ENCODE data around the gene HDHD5.
A peak's percentile ranks its signal among the peaks of the same experiment; 100 is the strongest.
"Not testable (repeated sequence)": the region's sequence is repeated elsewhere in the genome, so short reads cannot be mapped to it uniquely, and the experiment has no call there.

HDHD5 gene

DNA sequence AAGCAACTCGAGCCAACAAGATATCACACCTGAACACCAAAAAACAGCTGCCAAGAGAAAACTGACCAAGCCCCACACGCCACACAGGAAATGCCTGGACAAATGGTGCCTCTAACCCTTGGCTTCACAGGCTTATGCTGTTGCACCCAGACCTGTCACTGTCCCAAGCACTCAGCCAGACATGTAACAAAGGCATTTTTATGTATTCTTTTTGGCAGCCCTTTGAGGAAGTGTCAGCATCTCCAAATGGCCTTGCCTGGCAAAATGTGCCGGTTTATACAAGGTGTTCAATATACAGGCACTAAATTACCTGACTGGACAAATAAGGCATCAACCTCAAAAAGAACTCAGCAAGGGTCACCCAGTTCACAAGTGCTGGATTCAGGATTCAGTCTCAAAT, 6.1 kb downstream of the HDHD5 start:
- DNase-seq = no peak

DNA sequence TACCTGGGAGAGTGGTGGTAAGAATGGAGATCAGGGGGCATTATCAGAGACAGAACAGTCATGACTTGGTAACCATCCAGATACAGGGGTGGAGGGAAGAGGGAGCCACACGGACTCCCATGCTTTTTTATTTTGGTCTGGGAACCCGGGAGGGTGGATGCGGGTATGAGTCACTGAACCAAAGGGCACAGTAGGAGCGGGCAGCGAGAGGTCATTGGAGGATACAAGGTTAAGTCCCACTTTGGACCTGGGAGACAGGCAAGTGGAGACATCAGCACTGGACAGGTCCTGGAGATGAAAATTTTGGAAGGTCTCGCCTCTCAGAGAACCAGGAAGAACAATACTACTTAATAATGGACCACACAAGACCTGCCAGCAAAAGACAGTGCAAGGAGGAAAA, 6.7 kb downstream of the HDHD5 start:
- no peak for DNase-seq

DNA sequence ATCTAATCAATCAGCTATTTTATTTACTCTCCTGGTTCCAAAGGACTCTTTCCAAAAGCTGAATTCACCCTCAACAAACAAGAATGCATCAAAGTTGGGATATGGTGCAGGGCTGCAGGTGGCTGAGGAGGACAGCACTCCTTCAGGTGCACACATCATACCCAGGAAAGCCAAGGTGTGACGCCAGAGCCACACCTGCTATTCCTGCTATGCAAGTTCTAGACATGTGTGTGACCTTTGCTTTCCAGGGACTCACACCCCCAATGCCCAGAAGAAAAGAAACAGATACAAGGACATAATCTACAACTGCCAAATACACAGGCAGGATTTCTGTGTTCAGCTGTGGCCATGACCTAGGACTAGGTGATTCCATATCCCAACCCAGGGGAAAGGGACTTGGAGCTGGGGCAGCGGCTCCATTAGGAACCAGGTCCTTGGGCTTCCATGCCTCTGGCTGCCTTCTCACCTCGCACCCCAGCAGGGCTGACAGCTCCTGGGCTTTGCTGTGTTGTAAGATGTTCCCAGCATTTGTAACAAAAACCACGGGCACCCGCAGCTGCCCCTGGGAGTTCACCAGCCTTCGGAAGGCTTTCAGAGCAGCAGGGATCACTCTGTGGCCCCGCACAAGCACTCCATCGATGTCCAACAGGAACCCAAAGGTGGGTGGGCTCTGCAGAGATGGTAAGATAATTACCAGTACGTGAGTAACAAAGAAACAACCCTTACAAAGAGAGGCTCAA, 9.8 kb downstream of the HDHD5 start:
- no peak for DNase-seq

DNA sequence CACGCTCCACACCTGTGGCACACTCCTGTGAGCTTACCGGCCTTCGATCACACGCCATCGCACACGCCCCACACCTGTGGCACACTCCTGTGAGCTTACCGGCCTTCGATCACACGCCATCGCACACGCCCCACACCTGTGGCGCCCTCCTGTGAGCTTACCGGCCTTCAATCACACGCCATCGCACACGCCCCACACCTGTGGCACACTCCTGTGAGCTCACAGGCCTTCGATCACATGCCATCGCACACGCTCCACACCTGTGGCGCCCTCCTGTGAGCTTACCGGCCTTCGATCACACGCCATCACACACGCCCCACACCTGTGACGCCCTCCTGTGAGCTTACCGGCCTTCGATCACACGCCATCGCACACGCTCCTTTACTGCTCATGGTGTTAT, 11.6 kb downstream of the HDHD5 start:
- DNase-seq = not testable (repeated sequence)

DNA sequence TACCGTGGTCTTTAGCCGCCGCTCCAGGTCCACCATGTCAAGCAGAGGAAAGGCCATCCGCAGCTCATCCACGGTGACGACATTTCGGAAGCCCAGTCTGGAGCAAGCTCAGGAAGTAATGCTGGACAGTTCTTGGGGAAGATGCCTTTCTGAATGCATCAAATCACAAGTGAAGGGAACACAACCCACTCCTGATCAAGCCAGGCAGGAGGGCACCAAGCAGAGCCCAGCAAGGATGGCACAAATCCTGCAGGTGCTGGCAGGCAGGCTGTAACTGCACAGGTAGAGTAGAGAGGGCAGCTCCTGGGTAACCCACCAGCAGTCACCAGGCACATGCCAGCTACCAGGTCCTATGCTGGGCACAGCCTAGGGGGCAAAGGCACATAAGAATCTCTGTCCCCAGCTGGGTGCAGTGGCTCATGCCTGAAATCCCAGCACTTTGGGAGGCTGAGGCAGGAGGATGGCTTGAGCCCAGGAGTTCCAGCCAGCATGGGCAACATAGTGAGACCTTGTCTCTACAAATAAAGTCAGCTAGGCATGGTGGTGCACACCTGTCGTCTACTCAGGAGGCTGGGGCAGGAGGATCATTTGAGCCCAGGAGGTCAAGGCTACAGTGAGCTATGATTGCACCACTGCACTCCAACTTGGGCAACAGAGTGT, 13.9 kb downstream of the HDHD5 start:
- no peak for DNase-seq

DNA sequence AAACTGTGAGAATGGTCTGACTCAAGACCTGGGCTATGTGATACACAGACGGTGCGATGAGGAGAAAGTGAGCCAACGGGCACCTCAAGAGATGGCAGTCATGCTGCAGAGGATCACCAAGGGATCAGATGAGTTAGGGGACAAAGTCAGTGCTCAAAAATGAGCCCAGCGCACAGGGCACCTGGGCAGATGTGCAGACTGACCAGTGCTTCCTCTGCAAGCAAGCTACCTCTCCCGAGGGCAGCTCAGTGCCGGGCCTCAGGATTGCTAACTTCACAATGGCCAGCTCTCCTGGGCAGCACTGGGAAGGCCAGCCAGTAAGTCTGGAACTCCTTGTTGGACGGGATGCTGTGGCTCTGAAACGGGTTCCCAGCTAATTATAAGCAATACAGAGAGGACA, 15.3 kb downstream of the HDHD5 start:
- no peak for DNase-seq

DNA sequence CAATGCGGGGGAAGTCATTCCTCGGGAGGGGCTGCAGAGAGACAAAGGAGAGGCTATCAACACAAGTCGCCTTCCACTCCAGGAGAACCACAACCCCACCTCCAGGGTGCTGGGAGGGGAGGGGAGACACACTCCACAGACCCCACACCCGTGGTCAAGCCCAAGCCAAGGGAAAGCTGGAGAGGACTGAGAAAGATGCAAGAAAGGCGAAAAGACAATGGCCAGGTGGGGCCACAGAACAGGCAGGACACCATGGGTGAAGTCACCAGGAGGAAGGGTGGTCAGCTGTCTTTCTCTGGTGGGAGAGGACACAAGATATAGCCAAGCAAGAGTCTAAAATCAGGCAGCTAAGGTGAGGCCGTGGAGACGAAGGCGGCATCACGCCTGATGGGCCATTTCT, 16.0 kb downstream of the HDHD5 start:
- DNase-seq = no peak

DNA sequence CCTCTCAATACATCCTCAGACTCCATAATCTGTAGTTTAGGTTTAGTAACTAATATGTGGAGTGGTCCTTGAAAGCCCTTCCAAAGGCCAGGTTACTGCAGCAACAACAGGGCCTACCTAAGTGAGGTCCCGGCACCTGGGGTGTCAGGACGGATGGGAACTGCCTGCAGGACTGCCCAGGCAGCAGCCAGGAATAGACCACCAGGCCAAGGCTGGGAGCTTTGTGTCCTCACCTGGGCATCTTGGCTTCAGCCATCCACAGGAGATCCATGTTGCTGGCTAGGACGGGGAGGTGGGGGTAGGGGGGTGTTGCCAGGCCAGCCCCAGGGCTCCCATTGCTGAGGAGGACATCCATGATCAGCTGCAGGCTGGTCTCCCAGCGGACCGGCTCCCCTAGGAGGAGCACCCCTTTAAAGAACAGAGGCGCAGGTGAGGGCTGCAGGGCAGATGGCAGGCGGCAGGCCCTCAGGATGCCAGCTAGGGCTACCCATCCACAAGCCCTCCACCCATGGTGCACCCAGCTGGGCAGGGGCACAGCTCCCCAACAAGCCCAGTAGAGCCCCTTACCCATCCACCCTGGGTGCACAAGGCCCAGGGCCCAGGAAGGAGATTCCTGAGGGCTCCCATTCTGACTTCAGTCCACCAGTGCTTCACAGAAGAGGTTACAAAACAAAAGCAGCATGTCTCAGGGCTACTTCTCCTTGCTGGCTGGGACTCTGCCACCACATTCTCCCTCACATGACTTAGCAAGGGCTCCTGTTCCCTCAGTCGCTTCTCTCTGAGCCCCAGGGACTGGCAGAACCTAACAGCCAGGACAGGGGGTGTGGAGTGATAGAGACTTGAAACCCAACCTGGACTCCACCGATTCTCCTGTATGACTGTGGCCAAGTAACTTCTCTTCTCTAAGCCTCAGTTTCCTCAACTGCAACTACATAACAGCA, 18.0 kb downstream of the HDHD5 start:
- DNase-seq = no peak

DNA sequence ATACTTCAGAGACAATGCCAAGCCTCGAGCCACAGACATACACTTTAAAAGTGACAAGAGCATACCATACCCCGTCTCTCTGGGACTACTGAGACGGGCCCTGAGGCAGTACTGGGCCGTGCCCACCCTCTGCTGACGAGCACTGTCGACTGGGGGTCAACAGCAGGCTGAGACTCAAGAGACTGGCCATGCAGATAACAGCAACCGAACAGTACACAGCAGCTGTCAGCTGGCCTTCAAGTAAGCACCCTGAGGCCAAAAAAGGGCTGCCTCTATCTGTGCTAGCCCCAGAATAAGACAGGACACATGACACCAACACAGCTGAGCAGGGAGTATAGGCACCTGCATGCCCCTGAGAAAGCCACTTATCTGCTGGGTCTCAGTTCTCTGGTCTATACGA, 19.1 kb downstream of the HDHD5 start:
- DNase-seq = no peak

DNA sequence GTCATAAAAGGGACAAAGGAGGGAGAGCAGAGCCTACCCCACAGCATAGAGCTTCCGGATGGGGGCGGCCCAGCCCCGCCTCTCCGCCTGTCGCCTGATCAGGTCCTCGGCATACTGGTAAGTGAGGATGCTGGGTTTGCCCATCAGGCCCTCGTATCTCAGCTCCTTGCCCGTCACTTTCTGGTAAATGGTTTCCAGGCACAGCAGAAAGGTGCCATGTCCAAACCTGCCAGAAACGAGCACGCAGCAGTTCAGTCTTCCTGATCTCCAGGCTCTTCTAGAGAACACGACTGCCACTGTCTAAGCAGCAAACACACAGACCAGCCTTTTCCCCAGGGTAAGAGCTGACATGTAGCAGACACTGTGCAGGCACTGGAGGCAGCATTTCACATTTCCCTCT, 20.6 kb downstream of the HDHD5 start:
- no peak for DNase-seq

DNA sequence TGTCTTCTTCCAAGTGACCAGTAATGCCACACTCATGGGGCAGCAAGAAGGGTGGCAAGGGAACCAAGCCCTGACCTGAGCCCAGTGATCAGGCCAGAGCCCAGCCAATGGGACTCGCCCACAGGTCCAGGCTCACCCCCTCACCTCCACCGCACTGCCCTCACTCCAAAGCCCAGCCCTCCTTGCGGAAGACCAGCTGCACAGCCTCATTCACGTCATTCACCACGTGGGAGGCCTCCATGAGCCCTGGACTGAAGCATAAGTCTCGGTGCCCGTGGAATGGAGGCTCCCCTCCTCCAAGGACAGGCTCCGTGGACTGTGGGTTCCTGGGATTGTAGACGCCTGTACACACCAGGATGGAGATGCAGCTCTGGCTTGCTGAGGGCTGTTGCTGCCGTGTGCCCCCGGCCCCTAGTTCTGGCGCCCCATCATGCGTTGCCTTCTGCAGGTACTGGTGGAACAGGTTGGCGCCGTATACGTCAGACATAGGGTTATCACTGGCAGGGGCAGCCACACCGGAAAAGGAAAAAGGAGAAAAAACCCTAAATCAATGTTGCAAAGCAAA, 21.1 kb downstream of the HDHD5 start:
- no peak for DNase-seq

DNA sequence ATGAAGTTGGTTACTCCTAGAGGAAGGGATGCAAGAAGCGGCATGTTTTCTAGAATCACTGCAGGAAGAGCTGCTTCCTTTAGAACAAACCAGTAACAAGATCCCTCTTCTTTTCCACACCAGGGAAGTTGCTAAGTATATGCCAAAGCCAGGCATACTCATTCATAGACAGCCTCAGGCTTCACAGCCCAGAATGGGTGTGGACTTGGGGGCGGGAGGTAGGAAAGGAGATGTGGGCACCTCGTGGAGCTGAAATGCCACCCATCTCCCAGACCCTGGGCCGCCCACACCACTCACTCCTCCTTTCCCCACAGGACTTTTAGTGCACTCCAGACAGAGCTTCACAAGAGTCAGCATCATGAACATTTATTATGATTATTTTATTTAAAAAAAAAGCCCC, 21.9 kb downstream of the HDHD5 start:
- DNase-seq = no peak

DNA sequence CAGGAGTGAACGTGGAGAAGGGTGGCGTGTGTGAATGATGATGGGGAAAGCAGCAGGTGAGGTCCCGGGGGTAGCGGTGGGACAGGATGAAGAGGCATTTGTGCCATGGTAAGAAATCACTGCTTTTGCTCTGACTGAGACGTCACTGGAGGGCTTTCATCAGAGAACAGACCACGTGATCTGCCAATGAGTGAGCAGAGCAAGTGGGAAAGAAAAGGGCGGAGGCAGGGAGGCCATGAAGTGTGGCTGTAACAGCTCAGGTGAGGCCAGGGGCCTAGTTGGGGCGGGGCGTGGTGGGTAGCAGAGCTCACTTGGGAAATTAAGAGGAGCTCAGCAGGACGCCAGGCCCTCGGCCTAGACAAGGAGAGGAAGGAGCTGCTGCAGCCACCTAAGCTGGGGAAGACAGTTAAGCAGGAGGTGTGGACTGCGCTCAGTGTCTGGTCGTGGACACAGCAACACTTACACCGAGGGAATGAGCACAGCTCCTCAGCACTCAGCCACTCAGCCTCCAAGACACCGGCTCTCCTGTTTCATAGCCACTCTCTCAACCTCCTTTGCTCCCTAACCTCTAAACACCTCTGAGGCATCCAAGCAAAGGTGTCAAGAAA, 23.8 kb downstream of the HDHD5 start:
- no peak for DNase-seq

DNA sequence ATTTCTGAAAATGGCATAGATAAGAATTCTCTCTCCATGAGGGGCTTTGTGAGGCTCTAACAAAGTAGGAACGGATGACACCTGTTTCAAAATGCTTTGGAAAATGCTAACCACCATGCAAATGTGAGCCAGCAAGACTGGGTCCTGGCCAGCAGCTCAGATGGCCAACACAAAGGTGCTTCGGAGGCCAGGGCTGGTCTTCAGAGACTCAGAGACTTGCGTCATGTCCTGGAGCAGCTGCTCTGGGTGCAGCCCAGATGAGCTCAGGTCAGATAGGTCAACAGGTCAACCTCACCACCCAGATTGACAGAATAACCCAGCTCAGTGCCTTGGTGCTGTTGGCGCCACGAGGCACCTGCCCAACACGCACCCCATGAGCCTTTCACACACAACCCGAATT, 25.9 kb downstream of the HDHD5 start:
- DNase-seq = no peak

DNA sequence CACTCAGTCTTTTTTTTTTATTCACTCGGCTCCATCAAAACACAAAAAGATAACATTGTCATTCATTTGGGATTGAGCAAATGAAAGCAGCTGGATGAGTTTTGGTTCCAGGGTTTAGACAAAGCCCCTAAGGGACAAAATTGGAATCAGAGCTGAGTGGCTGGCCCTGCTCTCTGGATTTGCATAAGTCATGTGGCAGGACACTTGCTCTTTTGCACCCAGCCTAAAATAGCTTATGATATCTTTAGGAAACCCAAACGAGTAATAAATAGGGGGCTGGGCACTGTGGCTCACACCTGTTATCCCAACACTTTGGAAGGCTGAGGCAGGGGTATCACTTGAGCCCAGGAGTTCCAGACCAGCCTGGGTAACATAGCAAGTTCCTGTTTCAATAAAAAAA, 27.0 kb downstream of the HDHD5 start:
- no peak for DNase-seq

DNA sequence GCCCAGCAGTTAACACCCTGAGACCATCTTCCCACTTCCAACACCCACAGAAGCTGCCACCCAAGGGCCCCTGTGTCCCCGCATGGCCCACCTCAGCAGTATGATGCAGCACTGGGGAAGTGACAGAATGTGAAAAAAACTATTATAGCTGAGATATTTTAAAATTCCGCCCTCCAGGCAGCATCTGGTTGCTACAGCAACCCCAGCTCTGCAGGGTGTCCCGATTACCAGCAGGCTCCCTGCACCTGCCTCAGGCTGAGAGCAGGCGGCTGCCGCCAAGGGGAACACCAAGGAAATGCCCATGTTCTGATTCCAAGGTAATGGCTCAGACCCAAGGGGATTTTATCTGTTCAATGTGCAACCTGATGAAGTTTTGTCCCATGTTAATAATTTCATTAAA, 27.4 kb downstream of the HDHD5 start:
- DNase-seq = no peak

DNA sequence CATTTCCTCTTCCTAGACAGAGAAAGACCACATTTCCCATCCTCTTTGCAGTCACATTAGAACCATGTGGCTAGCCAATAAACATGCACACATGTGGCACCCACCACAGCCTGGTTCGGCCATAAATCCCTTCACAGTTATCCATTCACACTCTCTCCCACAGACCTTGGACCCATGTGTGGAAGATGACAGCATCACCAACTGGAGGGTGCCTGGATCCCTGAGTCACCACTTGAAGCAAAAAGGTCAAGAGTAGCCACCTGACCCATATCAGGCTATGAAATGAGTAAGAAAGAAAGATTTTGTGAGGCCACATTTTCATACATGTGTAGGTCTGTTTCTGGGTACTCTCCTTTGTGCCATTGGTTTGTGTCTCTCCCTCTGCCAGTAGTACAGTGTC, 28.9 kb downstream of the HDHD5 start:
- no peak for DNase-seq

DNA sequence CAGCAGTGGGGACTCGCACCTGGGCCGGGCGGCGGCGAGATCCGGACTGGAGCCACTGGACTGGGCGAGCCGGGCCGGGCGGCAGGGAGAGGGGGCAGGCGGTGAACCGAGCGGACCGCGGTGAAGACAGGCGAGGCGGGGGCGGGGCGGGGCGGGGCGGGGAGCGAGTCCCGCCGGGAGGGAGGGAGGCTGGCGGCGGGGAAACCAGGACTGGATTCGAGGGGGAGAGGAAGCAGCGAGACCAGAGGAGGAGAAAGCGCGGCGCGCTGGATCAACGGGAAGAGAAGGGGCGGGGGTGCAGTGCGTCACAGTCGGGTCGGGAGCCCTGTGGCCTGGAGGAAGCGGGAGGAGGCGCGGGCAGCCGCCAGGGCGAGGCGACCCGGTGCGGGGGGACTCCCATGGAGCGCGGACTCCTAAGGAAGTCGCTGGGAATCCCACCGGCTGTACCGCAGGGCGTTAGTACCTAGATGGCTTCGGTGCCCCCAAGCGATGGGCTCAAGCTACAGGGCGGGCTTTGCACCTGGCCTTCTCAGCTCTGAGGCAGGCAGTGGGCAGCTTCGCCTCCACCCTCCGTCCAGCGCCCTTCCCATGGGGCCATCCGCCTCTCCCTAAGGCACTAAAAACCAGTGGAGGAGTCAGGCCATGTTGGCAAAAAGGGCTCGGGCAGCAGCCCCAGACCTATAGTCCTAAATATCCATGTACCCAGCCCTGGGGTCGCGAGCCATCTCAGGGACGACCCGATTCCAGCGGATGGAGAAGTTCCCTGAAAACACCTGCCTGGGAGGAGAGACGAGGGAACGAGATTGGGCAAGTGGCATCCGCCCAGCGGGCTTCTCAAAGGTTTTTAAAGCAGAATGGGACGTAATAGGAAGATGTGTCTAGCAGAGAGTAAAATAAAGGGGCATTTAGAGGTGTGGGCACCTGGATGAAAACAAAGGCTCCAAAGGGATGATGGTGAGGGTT, 37.6 kb downstream of the HDHD5 start, which contains the start of gene TMEM121B:
Gene TMEM121B (minus strand): TSS at position 128 of the 963 bp plus-strand sequence. CDS start 233 bp downstream, outside the sequence.
- peak; percentile 76 for DNase-seq

DNA sequence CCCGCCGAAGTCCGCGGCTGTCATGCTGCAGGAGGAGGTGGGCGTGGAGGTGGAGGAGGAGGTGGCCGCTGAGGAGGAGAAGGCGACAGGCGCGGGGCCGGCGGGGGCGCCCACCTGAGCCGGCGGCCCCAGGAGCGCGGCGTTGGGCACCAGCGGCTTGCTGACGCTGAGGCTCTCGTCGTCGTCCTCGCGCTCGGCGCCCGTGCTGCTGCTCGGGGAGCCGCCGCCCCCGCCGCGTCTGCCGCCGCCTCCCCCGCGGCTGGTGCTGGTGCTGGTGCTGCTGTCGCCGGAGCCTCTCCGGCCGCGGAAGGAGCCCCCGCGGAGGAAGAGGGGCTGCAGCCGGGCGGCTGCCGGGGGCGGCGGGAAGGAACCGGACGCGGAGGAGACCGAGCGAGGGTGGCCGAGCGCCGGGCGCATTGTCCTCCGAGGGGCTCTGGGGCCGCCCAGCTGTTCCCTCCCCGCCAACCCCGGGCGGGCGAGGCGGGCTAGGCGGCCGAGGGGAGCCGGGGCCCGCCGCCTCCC, 38.3 kb downstream of the HDHD5 start:
- no peak for DNase-seq

DNA sequence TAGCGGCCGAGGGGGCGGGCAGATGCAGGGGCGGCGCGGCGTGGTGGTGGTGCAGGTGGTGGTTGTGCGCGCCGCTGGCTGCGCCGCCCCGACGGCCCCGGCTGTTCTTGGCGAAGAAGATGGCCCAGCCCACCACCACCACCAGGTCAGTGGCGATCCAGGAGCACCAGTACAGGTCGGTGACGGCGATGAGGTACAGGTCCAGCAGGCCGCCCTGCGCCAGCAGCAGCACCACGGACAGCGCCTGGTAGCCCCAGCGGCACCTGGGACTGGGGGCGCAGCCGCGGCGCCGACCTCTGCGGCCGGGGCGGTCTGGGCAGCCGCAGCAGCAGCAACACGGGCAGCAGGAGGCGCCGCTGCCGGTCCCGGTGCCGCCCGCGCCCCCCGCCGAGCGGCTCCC, 38.8 kb downstream of the HDHD5 start:
- DNase-seq = peak; percentile 75

DNA sequence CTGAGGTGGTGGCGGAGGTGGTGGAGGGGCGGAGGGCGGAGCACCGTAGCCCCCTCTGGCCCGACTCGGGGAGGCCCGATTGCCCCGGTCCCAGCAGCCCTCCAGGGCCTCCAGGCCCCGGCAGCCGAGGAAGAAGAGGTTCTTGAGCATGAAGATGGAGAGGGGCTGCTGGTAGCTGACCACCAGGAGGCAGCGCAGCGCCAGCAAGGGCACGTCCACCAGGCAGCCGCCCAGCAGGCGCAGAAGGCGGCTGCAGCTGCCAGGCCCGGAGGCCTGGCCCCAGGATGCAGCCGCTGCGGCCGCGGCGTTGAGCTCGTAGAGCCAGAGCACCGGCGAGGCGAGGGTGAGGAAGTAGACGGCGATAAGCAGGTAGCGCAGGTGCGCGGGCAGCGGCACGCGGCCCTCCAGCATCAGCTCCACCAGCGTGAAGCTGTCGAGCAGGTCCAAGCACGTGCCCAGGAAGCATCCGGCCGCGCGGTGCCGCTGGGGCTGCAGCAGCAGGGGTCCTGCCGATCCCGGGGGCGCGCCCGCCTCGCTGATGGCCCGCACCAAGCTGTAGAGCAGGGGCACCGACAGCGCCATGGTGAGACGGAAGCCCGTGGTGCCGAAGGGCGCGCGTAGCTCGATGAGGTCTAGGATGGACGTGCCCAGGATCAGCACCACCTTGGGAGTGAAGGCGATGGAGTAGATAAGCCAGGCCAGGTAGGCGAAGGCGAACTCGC, 39.4 kb downstream of the HDHD5 start:
- DNase-seq = no peak

Measured in right hindlimb (tissue), 1 donor.